OCI-LY7 (cell line): ENCODE measurements around the gene POLR1C. TPM values are rescaled to one million over a fixed set of nuclear protein-coding genes. Genes with fewer than 3 reads are reported as not detected.
"Not testable (repeated sequence)": the region's sequence is repeated elsewhere in the genome, so short reads cannot be mapped to it uniquely, and the experiment has no call there.

ENCODE experiments used
- BruUV-seq: library from RNA; stranded (reverse); fragments of 400-500 nt; replicated peaks from 2 replicates; lab custom pipeline; 2021; lab: Mats Ljungman, UMichigan
- CTCF ChIA-PET: fragments of 300-600 bp; sonication (Branson Sonifier 250); formaldehyde crosslinking; loops from one replicate; lab custom pipeline; 2022; ENCODE audit warnings: antibody characterized with exemption; ENCODE audit not compliant: unreplicated experiment; lab: Charles Lee
- POLR2A ChIA-PET: fragments of 300-600 bp; sonication (Branson Sonifier 250); formaldehyde crosslinking; loops from one replicate; lab custom pipeline; 2022; ENCODE audit warnings: antibody characterized with exemption; lab: Charles Lee
- DNase-seq: peaks from one replicate; pipeline ENCODE4 v3.0.0-alpha.2; 2015; ENCODE audit warnings: low spot score
- H2AFZ ChIP-seq: fragments of 200-600 bp; sonication (generic), shearing (Covaris generic); 2 replicates; pipeline ENCODE4 v1.6.1; 2014; ENCODE audit warnings: mild to moderate bottlenecking, antibody characterized with exemption, low read length, moderate library complexity
- H3K27ac ChIP-seq: fragments of 200-600 bp; sonication (generic); 2 replicates; pipeline ENCODE4 v1.5.1; 2014; ENCODE audit warnings: mixed run types, low read depth, mild to moderate bottlenecking, moderate library complexity, low read length, inconsistent platforms; ENCODE audit not compliant: poor library complexity, severe bottlenecking
- H3K36me3 ChIP-seq: fragments of 200-600 bp; sonication (generic); 2 replicates; pipeline ENCODE4 v1.6.1; 2014; ENCODE audit warnings: mild to moderate bottlenecking, antibody characterized with exemption, low read length, moderate library complexity, mixed read lengths; ENCODE audit not compliant: insufficient read depth
- H3K4me1 ChIP-seq: fragments of 200-600 bp; sonication (generic); 2 replicates; pipeline ENCODE4 v1.5.1; 2014; ENCODE audit warnings: mild to moderate bottlenecking, low read length; ENCODE audit not compliant: insufficient read depth, poor library complexity, severe bottlenecking
- H3K4me2 ChIP-seq: fragments of 200-600 bp; sonication (generic); 2 replicates; pipeline ENCODE4 v1.6.1; 2014; ENCODE audit warnings: mild to moderate bottlenecking, low read length
- H3K4me3 ChIP-seq: fragments of 200-600 bp; sonication (generic); 2 replicates; pipeline ENCODE4 v1.5.1; 2014; ENCODE audit warnings: mild to moderate bottlenecking, low read depth, low read length; ENCODE audit not compliant: poor library complexity, severe bottlenecking
- H3K79me2 ChIP-seq: fragments of 200-600 bp; sonication (generic); 2 replicates; pipeline ENCODE4 v1.6.1; 2016; ENCODE audit warnings: low read depth, mild to moderate bottlenecking, low read length, moderate library complexity, mixed read lengths; ENCODE audit not compliant: insufficient read depth
- H3K9me2 ChIP-seq: fragments of 200-600 bp; sonication (generic); 2 replicates; pipeline ENCODE4 v1.6.1; 2016; ENCODE audit warnings: mild to moderate bottlenecking, low read length, mixed read lengths; ENCODE audit not compliant: insufficient read depth
- H3K9me3 ChIP-seq: fragments of 200-600 bp; sonication (generic); 2 replicates; pipeline ENCODE4 v1.6.1; 2014; ENCODE audit warnings: mild to moderate bottlenecking, mixed run types, low read length, mixed read lengths
- H4K20me1 ChIP-seq: fragments of 200-600 bp; sonication (generic); 2 replicates; pipeline ENCODE4 v1.6.1; 2014; ENCODE audit warnings: mild to moderate bottlenecking, antibody characterized with exemption, low read length, moderate library complexity, mixed read lengths; ENCODE audit not compliant: insufficient read depth
- EZH2phosphoT487 ChIP-seq: fragments of 200-600 bp; sonication (generic); IDR thresholded peaks from 2 replicates; pipeline ENCODE4 v1.6.1; 2018; ENCODE audit warnings: low read depth, borderline replicate concordance, mild to moderate bottlenecking, mixed run types, antibody characterized with exemption, low read length, moderate library complexity, mixed read lengths
- intact Hi-C: fragments of 100-400 bp; cut with micrococcal nuclease; formaldehyde crosslinking; loops from one replicate; pipeline ENCODE4 v1.10.0; 2022; ENCODE audit not compliant: unreplicated experiment
- total RNA-seq, 2 experiments: library from RNA; depleted of rRNA in 1 of 2; stranded (reverse); fragments of >200 nt in 1 of 2; shearing (Covaris generic) in 1 of 2; gene quantifications; 2 replicates each; pipeline ENCODE4 v1.2.3, GENCODE V29; 2014 to 2022
- TF ChIP-seq, protein P1 (sequence below): fragments of 200-600 bp; sonication (generic); conservative IDR thresholded peaks from 2 replicates; pipeline ENCODE4 v1.5.1; 2014; ENCODE audit warnings: mild to moderate bottlenecking, antibody characterized with exemption, low read length, moderate library complexity, mixed read lengths

POLR1C gene
- total RNA-seq, 2 experiments from 2014 or later: 40.7 to 41.2 TPM

DNA sequence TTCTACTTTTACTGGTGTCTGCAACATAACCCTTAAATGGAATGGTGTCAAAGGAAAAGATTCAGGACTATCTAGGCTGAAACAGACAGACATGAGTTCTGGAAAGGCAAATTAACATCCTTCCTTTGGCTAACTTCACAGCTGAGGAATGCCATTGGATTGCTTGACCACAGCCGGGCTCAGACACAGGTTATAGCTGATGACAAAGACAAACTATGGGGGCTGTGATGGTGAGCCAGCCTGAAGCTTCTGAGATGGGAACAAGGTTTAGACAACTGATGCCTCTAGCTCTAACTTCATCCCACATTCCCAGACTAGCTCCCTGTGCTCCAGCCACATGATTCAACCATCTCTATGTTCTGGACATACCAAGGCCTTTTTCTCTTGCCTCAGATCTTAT is 15.3 kb downstream of the POLR1C start:
- H3K4me2 ChIP-seq: no peak overlapping the region
- TF ChIP-seq, protein P1, sequence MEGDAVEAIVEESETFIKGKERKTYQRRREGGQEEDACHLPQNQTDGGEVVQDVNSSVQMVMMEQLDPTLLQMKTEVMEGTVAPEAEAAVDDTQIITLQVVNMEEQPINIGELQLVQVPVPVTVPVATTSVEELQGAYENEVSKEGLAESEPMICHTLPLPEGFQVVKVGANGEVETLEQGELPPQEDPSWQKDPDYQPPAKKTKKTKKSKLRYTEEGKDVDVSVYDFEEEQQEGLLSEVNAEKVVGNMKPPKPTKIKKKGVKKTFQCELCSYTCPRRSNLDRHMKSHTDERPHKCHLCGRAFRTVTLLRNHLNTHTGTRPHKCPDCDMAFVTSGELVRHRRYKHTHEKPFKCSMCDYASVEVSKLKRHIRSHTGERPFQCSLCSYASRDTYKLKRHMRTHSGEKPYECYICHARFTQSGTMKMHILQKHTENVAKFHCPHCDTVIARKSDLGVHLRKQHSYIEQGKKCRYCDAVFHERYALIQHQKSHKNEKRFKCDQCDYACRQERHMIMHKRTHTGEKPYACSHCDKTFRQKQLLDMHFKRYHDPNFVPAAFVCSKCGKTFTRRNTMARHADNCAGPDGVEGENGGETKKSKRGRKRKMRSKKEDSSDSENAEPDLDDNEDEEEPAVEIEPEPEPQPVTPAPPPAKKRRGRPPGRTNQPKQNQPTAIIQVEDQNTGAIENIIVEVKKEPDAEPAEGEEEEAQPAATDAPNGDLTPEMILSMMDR: no peak
- no peak for TF ChIP-seq EZH2phosphoT487
- no peak overlapping the region for H3K4me3 ChIP-seq
- H3K4me1 ChIP-seq: no peaks in the 10 kb centered on the region
- POLR2A ChIA-PET: interaction anchor here (0.5 to 1.5 kb wide), 5 partner anchors 13 to 188 kb away, joined by 3 to 5 read pairs (median 3); no protein-coding TSS in a partner anchor
- H3K79me2 ChIP-seq: no peaks in the 10 kb centered on the region
- H3K27ac ChIP-seq: no peak overlapping the region
- H3K36me3 ChIP-seq: peaks cover 89% of the 10 kb centered on the region
- DNase-seq: no peak
- CTCF ChIA-PET: no interaction called here
- no TSS peak for BruUV-seq
- H4K20me1 ChIP-seq: no peaks in the 10 kb centered on the region
- H2AFZ ChIP-seq: no peak overlapping the region
- intact Hi-C loops: no loop called here
- H3K9me2 ChIP-seq: no peaks in the 10 kb centered on the region
- no peaks in the 10 kb centered on the region for H3K9me3 ChIP-seq

DNA sequence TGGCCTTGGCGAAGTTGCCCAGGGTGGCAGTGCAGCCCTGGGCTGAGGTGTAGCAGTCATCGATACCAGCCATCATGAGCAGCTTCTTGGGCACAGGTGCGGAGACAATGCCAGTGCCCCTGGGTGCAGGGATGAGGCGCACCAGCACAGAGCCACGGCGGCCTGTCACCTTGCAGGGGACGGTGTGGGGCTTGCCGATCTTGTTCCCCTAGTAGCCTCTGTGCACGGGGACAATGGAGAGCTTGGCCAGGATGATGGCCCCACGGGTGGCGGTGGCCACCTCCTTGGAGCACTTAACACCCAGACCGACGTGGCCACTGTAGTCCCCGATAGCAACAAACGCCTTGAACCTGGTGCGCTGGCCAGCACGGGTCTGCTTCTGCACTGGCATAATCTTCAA is 22.1 kb downstream of the POLR1C start:
- DNase-seq, H3K4me3 ChIP-seq, H3K9me2 ChIP-seq, H3K4me2 ChIP-seq, H4K20me1 ChIP-seq, H3K4me1 ChIP-seq, H3K27ac ChIP-seq, intact Hi-C loops, CTCF ChIA-PET, H3K9me3 ChIP-seq, H2AFZ ChIP-seq, BruUV-seq, H3K79me2 ChIP-seq: not testable (repeated sequence)
- H3K36me3 ChIP-seq: peaks cover 89% of the 10 kb centered on the region
- POLR2A ChIA-PET: interaction anchor here (0.7 kb wide), 1 partner anchor 157 kb away, joined by 3 read pairs; no protein-coding TSS in a partner anchor

DNA sequence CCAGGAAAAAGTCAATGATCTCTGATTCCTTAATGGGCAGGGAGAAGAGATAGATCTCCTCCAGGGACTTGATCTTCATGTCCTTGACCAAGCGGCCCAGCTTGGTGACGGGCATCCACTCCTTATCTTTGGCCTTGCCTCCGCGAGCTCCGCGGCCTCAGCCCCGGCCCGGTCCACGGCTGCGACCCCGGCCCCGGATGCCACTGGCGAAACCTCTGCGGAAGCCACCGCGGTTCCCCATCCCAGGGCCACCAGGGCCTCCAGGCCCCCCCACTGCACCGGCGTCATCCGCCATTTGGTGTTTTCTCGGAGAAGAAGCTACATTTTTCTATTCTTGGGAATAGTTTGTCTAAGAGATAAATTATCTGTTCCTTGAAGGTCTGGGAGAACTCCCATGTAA is 22.5 kb downstream of the POLR1C start:
- H3K9me2 ChIP-seq, BruUV-seq, H3K4me2 ChIP-seq, H4K20me1 ChIP-seq, H3K4me1 ChIP-seq, H3K9me3 ChIP-seq, H3K79me2 ChIP-seq, H2AFZ ChIP-seq, H3K4me3 ChIP-seq, CTCF ChIA-PET, DNase-seq, H3K27ac ChIP-seq, intact Hi-C loops: not testable (repeated sequence)
- H3K36me3 ChIP-seq: peaks cover 89% of the 10 kb centered on the region
- POLR2A ChIA-PET: interaction anchor here (0.7 kb wide), 1 partner anchor 157 kb away, joined by 3 read pairs; no protein-coding TSS in a partner anchor

DNA sequence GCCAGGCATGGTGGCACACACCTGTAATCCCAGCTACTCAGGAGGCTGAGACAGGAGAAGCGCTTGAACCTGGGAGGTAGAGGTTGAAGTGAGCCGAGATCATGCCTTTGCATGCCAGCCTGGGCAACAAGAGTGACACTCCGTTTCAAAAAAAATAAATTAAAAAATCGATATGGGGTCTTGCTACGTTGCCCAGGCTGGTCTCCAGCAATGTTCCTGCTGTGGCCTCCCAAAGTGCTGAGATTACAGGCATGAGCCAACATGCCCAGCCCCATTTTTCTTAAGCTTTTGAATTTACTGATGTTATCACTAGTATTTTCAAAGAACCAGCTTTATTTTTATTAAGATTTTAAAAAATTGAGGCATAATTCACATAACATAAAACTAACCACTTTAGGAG is 23.6 kb downstream of the POLR1C start:
- Histone ChIP-seq H3K9me3 (no peaks in the 10 kb centered on the region), H3K4me3 (no peak overlapping the region), H4K20me1 (no peaks in the 10 kb centered on the region), H3K27ac (no peak overlapping the region), H3K36me3 (peaks cover 92% of the 10 kb centered on the region), H3K79me2 (no peaks in the 10 kb centered on the region), H3K4me2 (no peak overlapping the region), H2AFZ (no peak overlapping the region), H3K9me2 (no peaks in the 10 kb centered on the region), H3K4me1 (no peaks in the 10 kb centered on the region)
- intact Hi-C loops: loop anchor here (10.0 kb wide), 1 partner anchor 64 kb away; no protein-coding TSS in a partner anchor
- ChIA-PET POLR2A (interaction anchor here (0.7 kb wide), 1 partner anchor 610 kb away, joined by 3 read pairs; no protein-coding TSS in a partner anchor), CTCF (no interaction called here)
- DNase-seq: no peak
- no peak for TF ChIP-seq EZH2phosphoT487
- TF ChIP-seq, protein P1: no peak
- no TSS peak for BruUV-seq
